NOMO-1 (cell line): ENCODE data around the gene APCDD1L.

Source experiments
- DNase-seq, 2 experiments: peaks; one replicate each; lab custom pipeline; 2025; ENCODE audit not compliant: unreplicated experiment in 2 of 2; lab: John Stamatoyannopoulos, UW

Gene APCDD1L

DNA sequence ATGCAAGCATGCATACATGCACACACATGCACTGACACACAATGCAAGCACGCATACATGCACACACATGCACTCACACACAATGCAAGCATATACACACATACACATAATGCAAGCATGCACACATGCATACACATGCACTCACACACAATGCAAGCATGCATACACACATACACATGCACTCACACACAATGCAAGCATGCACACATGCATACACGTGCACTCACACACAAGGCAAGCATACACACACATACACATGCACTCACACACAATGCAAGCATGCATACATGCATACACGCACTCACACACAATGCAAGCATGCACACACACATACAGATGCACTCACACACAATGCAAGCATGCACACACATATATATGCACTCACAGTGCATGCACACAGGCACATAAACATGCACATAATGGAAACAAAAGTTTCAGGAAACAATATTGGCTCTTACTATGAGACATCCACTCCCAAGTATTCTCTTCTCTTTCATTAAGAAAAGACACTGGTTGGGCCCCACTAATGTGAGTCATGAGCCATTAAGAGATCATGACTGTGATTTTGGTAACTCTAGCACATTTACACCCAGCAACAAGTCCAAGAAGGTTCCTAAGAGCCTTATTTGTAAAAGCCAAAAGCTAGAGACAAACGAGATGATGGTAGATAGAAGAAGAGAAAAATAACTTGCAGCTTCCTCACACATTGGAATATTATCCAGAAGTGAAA, 22.2 kb downstream of the APCDD1L start:
- no peak for DNase-seq

DNA sequence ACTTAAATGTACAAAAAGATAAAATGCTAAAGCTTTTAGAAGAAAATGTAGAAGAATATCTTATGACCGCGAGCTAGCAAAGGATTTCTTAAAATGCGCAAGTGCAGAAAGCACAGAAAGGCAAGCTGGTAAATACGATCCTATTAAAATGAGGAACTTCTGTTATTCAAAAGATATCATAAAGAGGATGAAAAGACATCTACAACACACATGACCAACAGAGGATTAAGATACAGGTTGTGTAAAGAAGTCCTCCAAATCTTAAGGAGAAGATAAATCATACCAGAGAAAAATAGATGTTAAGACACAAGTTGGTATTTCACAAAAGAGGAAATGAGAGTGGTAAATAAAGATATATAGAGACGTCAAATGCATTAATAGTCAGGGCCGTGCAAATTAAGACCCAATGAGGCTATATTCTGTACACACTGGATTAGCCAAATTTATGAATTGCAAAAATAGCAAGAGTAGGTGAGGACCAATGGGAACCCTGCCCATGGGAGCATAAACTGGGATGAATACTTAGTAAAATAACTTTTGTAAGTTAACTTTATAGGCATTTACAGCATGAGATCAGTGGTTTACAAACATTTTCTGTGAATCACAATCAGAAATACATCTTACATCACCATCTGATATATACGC, 23.0 kb downstream of the APCDD1L start:
- DNase-seq, result peak; percentile 21 to 73

DNA sequence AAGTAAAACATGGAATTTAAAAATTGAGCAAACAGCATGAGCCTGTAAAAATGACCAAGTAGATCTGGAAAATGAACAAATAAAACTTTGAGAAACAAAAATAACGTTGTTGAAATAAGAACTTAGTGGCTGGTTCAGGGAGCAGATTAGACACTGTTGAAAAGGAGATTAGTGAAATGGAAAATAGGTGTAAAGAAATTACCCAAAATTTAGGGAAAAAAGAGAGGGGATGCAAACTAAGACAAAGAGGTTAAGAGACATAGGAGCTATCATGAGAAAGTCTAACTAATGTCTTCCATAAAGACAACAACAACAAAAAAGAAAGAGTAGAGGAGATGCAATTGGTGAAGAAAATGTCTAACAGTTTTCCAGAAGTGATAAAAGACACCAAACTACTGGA, 29.0 kb downstream of the APCDD1L start:
- DNase-seq, result no peak

DNA sequence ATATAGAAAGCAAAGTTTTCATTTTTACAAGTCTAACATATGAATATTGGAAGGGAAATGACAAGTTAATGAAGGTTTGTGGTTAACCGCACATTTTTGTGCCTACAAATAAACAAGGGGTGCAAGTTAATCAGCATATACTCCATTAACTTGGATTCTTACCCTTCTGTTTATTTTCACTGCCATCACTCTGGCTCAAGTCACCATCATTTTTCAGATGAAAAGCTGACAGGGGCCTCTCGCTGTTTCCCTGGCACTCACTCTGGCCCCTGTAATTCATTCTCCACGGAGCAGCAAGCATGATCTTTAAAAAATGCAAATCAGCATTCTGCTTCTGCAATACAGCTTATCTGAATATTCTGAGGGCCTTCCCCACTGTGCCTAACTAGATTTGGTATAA, 29.8 kb downstream of the APCDD1L start:
- no peak for DNase-seq

DNA sequence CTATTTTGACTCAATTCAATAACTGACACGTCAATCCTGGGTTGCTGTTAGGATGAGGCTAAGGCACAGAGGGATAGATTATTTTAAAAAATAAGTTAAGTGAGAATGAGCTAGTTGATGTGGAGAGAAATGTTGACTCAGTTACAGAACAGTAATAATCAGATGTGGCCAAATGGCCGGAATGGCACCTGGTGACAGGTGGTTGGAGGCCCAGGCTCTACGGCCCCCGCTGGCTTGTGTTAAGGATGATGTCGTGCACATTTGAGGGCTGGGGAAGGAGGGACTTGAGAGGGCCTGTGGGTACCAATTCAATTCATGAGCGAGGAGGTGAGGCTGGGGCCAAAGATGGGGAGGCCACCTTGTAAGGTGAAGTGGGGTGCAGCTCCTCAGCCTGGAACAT, 31.7 kb downstream of the APCDD1L start:
- DNase-seq, result no peak

DNA sequence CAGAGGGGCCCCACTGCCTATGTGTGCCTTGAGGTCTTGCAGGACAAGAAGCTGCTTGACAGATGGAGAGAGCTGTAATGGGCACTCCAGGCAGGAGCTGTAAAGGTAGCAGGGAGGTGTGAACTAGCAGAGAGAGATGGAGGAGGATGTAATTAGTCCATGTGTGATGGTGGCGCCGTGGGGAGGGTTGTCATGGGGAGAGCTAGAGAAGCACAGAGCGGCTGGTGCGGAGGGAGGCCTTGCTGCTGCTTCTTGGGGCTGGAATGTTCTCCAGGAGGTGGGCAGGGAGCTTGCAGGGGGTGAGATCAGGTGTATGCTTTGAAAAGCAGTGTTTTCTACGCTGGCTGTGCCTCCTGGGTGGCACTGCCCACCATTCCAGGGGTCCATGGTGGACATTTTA, 32.1 kb downstream of the APCDD1L start:
- DNase-seq, result no peak

DNA sequence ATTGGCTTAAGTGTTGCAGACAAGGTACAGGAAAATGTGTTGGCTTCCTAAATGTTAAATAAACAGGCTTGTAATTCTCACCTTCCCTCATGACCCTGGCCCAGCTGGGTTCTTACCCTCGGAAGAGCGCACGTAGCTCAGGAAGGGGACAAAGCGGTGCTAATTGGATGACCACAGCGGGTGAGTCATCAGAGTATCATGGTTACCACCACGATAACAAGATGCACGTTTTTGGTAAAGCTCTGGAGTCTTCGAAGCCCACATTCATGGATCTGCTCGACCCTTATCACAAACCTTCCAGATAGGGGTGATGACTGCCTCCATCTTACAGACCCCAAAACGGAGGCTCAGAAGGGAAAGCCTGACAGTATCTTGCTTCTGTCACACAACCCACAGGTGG, 32.8 kb downstream of the APCDD1L start:
- no peak for DNase-seq

DNA sequence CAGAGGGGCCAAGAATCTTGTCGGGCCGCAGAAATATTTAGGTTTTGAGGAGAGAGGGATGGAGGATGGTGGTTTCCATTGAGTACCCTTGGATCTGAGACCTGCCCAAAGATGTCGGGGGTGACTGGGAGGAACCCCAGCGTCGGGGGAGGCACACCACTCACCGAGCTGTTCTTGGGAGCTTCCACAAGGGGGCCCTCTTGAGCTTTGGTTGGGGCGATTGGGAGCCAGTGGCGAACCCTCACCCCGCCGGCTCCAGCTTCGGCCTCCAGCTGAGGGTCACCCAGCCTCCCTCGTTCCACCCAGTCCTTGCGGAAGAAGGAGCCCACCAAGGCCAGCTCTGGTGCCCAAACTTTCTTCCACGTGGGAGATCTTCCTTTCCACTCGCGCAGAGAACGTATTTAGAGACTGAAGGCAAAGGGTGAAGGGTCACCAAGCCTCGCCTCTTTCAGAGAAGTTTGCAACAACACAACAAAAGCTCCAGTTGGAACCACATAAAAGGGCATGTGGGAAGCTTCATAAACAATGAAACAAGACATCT, 33.6 kb downstream of the APCDD1L start:
- DNase-seq, result peak; percentile 18 to 26

DNA sequence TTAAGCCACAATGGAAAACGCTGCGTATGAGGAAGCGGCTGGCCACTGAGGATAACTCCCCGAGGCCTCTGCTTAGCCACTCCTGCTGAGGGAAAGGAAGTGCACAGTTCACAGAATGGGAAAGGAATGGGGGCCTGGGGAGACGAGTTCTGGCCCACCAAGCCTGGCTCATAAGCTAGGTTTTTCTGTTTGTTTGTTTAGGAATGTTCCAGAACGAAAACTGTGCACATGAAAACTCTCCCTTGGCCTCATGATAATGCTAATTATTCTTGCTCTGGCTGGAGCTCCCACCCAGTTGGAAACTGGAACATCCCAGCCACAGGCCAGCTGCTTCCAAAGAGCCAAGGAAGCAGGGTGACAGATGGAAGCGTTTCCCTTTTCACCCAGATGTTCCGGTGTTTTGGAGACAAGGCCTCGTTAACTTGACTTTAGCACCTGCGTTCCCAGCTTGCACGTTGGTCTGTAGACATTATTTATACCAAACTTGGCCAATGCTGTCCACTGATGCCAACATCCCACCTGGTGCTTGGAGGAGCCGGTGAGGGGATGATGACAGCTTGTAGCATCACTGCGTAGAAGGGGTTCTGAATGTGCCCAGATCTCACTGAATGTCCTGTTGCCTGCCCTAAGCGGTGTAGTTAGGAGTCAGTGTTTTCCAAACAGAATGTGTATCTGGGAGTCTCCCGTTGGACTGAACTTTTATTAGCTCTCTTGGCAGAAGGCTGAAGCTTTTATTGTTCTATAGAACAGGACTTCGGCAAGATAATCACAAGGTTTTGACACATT, 34.5 kb downstream of the APCDD1L start:
- no peak for DNase-seq

DNA sequence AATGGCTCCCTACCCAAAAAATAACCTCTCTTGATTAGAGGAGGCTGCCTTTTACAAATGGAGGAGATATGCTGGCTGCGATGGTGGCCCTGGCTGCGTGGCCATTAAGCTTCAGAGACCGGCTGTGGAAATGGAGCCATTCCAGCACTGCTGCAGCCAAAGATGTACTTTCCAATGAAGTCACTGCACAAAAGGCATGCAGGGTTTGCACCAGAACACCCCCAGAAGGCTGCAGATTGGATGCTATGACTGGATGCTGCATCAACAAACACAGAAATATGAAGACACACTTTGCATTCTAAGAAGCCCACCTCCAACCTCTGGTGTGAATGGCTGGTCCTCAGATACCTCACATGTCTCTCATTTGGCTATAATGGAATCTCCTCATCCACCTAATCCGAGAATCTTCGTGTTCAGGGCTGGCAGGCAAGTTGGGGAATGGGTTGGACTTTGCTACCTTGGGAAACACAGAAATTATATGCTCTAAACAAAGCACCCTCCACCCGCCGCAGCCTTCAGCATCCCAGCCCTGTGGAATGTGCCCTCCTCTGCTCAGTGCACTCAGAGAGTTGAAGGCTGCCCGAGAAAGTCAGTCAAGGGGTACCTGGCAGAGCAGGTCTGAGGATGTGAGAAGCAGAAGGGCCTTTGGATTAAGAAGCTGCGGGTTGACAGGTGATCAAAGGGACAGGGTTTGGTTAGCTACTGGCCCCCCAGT, 35.3 kb downstream of the APCDD1L start:
- DNase-seq, result no peak

DNA sequence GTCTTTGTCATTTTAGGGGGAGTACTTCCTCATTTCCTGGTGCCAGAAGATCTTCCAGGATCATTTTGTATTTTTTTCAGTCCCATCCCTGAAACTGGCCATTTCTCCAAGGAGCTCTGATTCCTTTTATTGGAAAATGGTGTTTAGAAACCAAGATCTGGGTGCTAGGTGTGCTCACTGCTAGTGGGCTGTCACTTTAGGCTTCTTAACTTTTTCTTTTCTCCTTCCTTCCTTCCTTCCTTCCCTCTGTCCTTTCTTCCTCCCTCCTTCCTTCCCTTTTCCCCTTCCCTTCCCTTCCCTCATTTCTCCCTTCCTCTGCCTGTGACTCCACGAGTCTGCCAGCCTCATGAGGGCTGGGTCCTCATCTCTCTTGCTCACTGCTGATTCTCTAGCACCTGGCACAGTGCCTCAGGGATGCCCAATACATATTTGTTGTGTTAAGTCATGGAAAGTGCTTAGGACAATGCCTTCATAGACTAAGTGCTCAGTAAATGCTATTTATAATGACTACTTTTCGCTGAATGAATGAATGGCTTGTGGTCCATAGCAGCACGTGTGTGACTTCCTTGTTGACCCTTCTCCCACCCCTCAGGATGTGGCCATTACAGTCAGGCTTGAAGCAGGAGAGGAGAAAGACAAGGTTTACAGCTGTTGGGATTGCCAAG, 36.9 kb downstream of the APCDD1L start:
- no peak for DNase-seq

DNA sequence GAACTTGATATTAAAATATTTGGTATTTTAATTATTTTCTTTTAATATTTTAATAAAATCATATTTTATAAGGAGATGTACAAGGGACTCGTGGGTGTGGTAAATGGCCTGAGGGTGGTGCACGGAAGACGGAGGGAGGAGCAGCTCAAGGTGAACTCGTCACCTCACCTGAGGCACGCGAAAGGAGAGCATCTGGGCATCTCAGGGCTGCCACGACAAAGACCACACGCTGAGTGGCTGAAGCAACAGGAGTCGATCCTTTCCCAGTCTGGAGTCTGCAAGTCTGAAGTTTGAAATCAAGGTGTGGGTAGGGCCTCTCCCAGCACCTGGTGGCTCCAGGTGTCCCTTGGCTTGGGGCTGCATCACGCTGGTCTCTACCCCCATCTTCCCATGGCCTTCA, 39.7 kb downstream of the APCDD1L start:
- DNase-seq, result no peak

DNA sequence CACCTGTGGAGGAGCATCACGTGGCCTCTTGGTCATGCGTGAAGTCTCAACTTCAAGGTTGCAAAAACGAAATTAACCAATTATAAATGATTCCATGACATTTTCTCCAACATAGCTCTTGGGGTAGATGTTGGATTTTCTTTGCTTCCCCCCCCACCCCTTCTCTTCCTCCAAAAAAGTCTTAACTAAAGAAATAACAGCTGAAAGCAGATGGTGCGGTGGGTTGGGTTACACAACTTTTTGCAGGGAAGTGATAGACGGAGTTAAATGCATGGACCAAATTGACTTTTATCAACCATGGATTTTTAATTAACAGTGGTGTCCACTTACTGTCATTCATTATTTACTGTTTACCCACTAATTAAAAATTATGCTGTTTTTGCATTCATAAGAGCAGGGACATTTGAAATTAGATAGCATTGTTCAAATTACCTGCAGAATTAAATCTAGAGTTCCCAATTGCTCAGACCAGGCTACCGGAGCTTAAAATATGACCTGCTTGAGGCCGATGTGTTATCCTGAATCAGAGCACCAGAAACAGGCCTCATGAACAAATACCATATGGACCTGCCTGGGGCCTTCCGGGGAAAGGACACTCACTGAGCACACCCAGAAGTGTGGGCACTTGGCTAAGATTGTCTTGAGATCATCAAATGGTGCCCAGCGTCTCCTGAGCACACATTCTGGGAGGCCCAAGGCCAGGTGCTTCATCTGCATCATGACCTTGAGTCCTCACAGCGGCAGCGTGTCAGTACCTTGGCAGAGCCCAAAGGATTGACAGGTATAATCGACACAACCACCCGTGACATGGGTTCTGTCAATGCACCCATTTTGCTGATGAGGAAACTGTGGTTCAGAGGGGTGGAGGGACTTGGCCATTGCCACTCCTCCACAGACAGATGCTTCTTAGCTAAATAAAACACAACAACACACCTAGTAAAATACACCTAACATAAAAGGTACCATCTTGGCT, 41.5 kb downstream of the APCDD1L start:
- DNase-seq, result no peak

DNA sequence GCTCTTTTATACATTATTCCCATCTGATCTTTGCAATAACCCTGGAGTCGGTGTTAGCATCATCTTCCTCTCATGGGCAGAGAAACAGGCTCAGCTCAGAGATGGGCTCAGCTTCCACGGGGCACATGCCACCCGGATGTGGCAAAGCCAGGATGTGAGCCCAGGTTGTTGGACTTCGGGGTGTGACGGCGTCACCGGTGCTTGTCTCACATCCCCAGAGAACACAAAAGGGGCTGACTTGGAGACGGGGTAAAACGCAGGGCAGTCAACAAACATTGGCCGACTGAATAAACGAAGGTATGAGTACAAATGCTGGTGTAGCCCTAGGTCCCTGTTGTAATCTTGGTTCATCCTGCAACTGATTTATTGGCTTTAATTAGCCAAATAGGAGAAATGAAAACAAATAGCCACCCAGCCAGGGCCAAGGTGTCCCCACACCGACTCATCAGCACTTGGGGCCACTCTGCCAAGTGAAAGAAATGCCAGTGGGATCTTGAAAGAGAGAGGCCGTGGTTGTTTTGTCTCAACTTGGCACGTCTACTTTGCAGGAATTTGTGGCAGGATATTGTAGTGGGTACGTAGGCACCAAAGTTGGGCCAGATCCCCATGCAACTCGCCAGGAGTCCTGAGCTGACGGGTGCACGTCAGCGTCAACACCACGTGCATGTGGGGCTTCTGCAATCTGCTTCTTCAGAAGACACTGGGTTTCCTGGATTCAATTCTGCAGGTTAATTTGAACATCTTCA, 42.8 kb downstream of the APCDD1L start:
- no peak for DNase-seq

DNA sequence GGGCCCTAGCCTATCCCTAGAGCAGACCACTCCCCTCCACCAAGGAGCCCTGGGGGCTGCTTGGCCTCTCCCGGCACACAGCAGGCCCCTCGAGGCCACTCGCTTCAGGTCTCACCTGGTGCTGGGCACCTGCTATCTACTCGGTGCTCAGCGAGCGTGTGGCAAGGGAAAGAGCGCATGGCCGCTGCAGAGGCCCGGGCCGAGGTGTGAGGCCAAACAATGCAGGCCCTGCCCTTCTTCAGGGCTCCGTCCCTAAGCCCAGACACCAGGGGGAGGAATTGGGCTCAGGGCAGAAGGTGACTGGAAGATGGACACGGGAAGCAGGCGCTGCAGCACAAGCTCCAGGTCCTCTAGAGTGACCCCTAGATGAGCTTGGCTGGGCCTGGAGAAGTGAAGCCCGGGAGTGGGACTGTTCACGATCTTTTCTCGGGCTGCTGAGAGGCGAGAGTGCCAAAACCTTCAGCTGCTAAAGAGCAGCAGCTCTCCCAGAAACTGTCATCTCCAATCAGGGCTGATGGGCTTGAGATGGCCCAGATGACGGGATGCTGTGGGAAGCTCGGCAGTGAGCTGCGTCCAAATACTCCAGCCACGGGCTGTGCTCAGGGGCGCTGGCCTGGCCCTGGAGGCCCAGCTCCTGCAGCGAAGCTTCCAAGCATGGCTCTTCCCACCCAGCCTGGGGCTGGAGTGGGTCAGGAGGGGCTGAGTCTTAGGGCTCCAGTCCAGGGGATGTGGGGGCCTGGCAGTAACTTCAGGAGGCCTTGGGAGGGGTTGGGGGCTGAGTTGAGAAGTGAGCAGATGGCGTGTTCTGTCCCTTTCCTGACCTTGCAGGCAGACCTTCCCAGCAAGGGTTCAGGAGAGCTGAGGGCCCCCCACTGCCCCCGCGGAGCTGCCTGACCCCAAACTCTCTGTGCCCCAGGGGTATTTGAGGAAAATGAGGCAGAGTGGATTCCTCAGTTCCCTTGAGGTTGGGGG, 43.7 kb downstream of the APCDD1L start:
- no peak for DNase-seq

DNA sequence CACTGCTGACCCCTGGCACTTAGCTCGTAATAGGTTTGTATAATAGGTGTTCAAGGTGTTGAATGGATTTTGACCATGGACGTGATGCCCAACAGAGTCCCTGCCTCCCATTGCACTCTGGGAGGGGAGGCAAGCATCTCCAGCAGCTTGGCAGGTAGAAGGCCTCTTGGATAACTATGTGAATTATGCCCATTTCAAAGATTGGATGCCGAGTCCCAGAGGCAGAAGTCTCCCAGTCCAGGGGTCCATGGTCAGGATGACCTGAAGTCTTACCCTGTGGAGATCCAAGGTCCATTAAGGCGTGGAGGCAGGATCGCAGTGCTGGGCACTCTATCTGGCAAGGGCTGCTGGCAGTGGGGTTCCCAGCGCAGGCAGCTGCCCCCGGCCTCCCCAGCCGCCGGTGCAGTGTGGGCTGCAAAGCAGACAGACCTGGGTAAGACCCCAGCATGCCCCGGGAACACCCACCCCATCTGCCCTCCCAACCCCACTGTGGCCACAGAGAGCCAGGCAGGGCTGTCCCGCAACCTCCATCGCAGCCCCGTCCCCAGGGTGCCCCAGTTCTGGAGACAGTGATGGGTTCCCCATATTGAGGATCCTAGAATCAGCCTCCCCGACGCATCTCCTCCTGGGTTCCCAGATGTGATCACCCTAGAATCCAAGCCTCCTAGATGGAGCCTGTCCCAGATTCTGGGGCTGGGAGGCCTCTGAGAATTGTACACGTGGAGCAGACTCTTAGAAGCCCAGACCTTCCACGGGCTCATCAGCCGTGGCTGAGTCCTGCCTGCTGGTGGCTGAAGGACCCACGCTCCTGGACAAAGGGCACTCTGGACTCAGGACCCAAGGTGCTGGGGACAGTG, 44.6 kb downstream of the APCDD1L start:
- no peak for DNase-seq

DNA sequence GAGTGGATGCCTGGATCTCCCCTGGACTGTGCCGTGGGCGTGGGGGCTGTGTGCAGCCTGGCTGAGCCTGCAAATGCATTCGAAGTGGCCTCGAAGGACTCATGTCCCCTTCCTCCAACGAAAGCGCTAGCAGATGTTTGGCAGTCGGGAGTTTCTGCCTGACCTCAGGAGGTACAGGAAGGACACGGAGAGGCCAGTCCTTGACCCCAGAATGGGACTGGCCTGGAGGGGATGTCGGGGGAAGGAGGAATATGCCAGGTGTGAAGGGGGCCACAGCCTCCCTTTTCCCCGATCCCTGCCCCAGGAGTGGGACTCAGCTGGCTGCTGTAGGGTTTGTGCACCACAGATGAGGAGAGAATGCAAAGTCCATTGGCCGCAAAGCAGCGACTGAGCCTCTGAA, 45.6 kb downstream of the APCDD1L start:
- no peak for DNase-seq
